Fibroblast of lung (primary cell): ENCODE results near the gene LRRC59. TPM values are rescaled to one million over a fixed set of nuclear protein-coding genes. Genes with fewer than 3 reads are reported as not detected.

Experiments used
- DNase-seq, 2 donors: peaks; one replicate each; pipeline versions ENCODE4 v3.0.0 to v3.0.0-alpha.2; 2010; ENCODE audit warnings: low read depth in 2 of 2
- H2AFZ ChIP-seq: 2 replicates; pipeline ENCODE4 v1.5.1; 2012; ENCODE audit warnings: low read length, control low read depth, inconsistent platforms
- H3K27ac ChIP-seq: 2 replicates; pipeline ENCODE4 v1.5.1; 2011; ENCODE audit warnings: low read length, control low read depth; ENCODE audit not compliant: insufficient read depth
- H3K27me3 ChIP-seq: 2 replicates; pipeline ENCODE4 v1.5.1; 2011; ENCODE audit warnings: mild to moderate bottlenecking, low read length; ENCODE audit not compliant: control insufficient read depth, insufficient read depth
- H3K36me3 ChIP-seq: 2 replicates; pipeline ENCODE4 v1.5.1; 2011; ENCODE audit warnings: low read length; ENCODE audit not compliant: control insufficient read depth, insufficient read depth
- H3K4me1 ChIP-seq: 2 replicates; pipeline ENCODE4 v1.5.1; 2011; ENCODE audit warnings: low read length; ENCODE audit not compliant: control insufficient read depth, insufficient read depth; ENCODE audit errors: extremely low read depth
- H3K4me2 ChIP-seq: 2 replicates; pipeline ENCODE4 v1.5.1; 2011; ENCODE audit warnings: low read length, control low read depth; ENCODE audit not compliant: insufficient read depth; ENCODE audit errors: extremely low read depth
- H3K4me3 ChIP-seq, 4 experiments: fragments of 200-600 bp in 1 of 4; sonication (generic) in 1 of 4; replicated peaks in 1 of 4; 2 replicates each; pipeline ENCODE4 v1.5.1; 2011 to 2016; ENCODE audit warnings: low read length in 4 of 4, low read depth in 3 of 4, mild to moderate bottlenecking in 3 of 4, control low read depth in 2 of 4, inconsistent platforms in 1 of 4, mixed read lengths in 1 of 4; ENCODE audit not compliant: insufficient read depth in 1 of 4; ENCODE audit errors: control extremely low read depth in 1 of 4
- H3K79me2 ChIP-seq: 2 replicates; pipeline ENCODE4 v1.5.1; 2012; ENCODE audit warnings: mild to moderate bottlenecking, low read length, inconsistent platforms; ENCODE audit not compliant: control insufficient read depth, insufficient read depth
- H3K9ac ChIP-seq: 2 replicates; pipeline ENCODE4 v1.5.1; 2011; ENCODE audit warnings: mild to moderate bottlenecking, low read length, control low read depth; ENCODE audit not compliant: insufficient read depth
- H3K9me3 ChIP-seq: 2 replicates; pipeline ENCODE4 v1.5.1; 2012; ENCODE audit warnings: low read depth, low read length; ENCODE audit not compliant: control insufficient read depth, insufficient read depth
- H4K20me1 ChIP-seq: 2 replicates; pipeline ENCODE4 v1.5.1; 2011; ENCODE audit warnings: low read length; ENCODE audit not compliant: control insufficient read depth, insufficient read depth; ENCODE audit errors: extremely low read depth
- EZH2 ChIP-seq: IDR thresholded peaks from 2 replicates; pipeline ENCODE4 v1.5.1; 2012; ENCODE audit warnings: low read length, control low read depth, mild to moderate bottlenecking; ENCODE audit errors: missing control alignments
- polyA plus RNA-seq, 2 donors: library from polyadenylated mRNA; depleted of rRNA in 1 of 2; stranded (reverse) in 1 of 2; unstranded in 1 of 2; fragments of >200 nt; gene quantifications; 2 replicates each; pipeline ENCODE4 v1.2.1, GENCODE V29; 2011 to 2012; ENCODE audit warnings: missing spikeins in 1 of 2
- total RNA-seq: library from RNA; depleted of rRNA; stranded (reverse); fragments of >200 nt; gene quantifications from 2 replicates; pipeline ENCODE4 v1.2.1, GENCODE V29; 2014
- TF ChIP-seq, protein P1 (sequence below), 2 donors: IDR thresholded peaks in 1 of 2; conservative IDR thresholded peaks in 1 of 2; 1 replicate in 1 of 2; 2 replicates in 1 of 2; pipeline ENCODE4 v1.5.1; 2011 to 2012; ENCODE audit warnings: low read length in 2 of 2, control low read depth in 1 of 2, inconsistent platforms in 1 of 2, low read depth in 1 of 2, mild to moderate bottlenecking in 1 of 2

Gene LRRC59
- total and polyA plus RNA-seq, 2 donors (not counting 1 experiment from before 2014, with no cell fraction given): 88.7 to 142 TPM

GRCh38 chr17:50373705-50374104, 23.6 kb downstream of the LRRC59 start:
- no peak overlapping the region for H2AFZ ChIP-seq
- TF ChIP-seq, protein P1, sequence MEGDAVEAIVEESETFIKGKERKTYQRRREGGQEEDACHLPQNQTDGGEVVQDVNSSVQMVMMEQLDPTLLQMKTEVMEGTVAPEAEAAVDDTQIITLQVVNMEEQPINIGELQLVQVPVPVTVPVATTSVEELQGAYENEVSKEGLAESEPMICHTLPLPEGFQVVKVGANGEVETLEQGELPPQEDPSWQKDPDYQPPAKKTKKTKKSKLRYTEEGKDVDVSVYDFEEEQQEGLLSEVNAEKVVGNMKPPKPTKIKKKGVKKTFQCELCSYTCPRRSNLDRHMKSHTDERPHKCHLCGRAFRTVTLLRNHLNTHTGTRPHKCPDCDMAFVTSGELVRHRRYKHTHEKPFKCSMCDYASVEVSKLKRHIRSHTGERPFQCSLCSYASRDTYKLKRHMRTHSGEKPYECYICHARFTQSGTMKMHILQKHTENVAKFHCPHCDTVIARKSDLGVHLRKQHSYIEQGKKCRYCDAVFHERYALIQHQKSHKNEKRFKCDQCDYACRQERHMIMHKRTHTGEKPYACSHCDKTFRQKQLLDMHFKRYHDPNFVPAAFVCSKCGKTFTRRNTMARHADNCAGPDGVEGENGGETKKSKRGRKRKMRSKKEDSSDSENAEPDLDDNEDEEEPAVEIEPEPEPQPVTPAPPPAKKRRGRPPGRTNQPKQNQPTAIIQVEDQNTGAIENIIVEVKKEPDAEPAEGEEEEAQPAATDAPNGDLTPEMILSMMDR (conservative IDR thresholded peaks at IDR 0.05 in 1 of 2, IDR thresholded peaks at IDR 0.05 in 1 of 2; ENCODE audit: low read depth in 1 of 2, low read length in 2 of 2): no peak
- no peak for TF ChIP-seq EZH2
- H3K4me3 ChIP-seq: peak overlapping the region; percentile 72 to 99 (median 78)
- H4K20me1 ChIP-seq: no peaks in the 10 kb centered on the region
- peak overlapping the region; percentile 92 for H3K4me2 ChIP-seq
- peaks cover 15% of the 10 kb centered on the region for H3K79me2 ChIP-seq
- H3K9me3 ChIP-seq: no peaks in the 10 kb centered on the region
- peaks cover 4% of the 10 kb centered on the region for H3K36me3 ChIP-seq
- DNase-seq: no peak
- no peaks in the 10 kb centered on the region for H3K27me3 ChIP-seq
- no peak overlapping the region for H3K9ac ChIP-seq
- peaks cover 3% of the 10 kb centered on the region for H3K4me1 ChIP-seq
- peak overlapping the region; percentile 96 for H3K27ac ChIP-seq

DNA sequence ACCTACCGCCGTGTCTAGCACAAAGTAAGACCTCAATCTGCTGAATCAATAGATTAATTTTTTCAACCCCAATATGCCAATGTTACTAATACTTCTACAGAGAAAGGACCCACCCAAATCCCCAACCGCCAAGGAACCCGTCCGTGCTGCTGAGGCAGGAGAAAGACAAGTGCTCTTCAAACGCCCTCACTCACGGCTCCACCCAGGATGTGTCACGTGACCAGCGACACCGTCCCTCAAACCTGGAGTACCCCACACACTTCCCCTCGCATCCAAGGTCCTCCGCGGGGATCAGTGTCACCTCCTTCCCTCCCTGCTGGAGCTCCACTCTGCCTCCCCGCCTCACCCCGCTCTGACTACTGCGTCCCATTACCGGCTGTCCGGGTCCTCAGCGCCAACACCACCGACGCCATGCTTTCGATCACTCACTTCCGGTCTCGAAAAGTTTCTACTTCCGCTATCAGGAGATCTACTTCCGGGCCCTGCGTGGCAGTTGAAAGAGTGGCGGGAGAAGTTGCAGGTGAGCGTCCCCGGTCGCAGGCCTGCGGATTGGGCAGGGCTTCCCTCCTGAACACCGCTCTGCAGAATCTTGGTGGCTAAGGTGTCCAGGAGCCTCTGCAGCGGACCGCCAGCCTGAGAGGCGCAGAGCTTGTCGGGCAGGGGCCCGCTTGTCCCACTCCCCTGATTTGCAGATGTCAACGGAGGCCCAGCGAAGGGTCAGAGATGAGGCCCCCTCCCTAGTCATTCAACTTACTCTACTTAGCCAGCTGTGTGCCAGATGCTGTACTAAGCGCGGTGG, 24.4 kb downstream of the LRRC59 start, which contains the start of the genes EME1 and MRPL27:
EME1 (plus strand) TSS at position 472 of the 799 bp plus-strand sequence. CDS start 1,980 bp downstream, outside the sequence.
MRPL27 (minus strand) TSS at position 427 of the 799 bp plus-strand sequence; CDS start at position 413, 14 bp downstream.
- H3K36me3 ChIP-seq: peaks cover 9% of the 10 kb centered on the region

GRCh38 chr17:50372222-50372757, 25.0 kb downstream of the LRRC59 start:
- Histone ChIP-seq H4K20me1 (no peaks in the 10 kb centered on the region), H3K27ac (peak overlapping the region; percentile 96), H2AFZ (peak overlapping the region; percentile 86), H3K4me3 (peak overlapping the region; percentile 72 to 99 (median 78)), H3K4me1 (peaks cover 3% of the 10 kb centered on the region), H3K4me2 (peak overlapping the region; percentile 84), H3K27me3 (no peaks in the 10 kb centered on the region), H3K79me2 (peaks cover 15% of the 10 kb centered on the region), H3K9ac (peak overlapping the region; percentile 81), H3K9me3 (no peaks in the 10 kb centered on the region), H3K36me3 (peaks cover 14% of the 10 kb centered on the region)
- TF ChIP-seq, protein P1 (conservative IDR thresholded peaks at IDR 0.05 in 1 of 2, IDR thresholded peaks at IDR 0.05 in 1 of 2; ENCODE audit: low read depth in 1 of 2, low read length in 2 of 2): no peak
- no peak for TF ChIP-seq EZH2
- no peak for DNase-seq

More for the DNA sequence above, 24.4 kb downstream of the LRRC59 start, which contains the start of the genes EME1 and MRPL27:
- TF ChIP-seq, protein P1 (conservative IDR thresholded peaks at IDR 0.05 in 1 of 2, IDR thresholded peaks at IDR 0.05 in 1 of 2; ENCODE audit: low read depth in 1 of 2, low read length in 2 of 2): no peak
- TF ChIP-seq EZH2: no peak
- H2AFZ ChIP-seq: peak within 1 kb of the TSS; percentile 86
- H3K79me2 ChIP-seq: peaks cover 15% of the 10 kb centered on the region
- H3K9me3 ChIP-seq: no peaks in the 10 kb centered on the region
- peak within 1 kb of the TSS; percentile 92 for H3K4me2 ChIP-seq
- H3K9ac ChIP-seq: peak within 1 kb of the TSS; percentile 81
- DNase-seq: peak; percentile 80 to 86
- H3K27me3 ChIP-seq: no peaks in the 10 kb centered on the region
- peak within 1 kb of the TSS; percentile 96 for H3K27ac ChIP-seq
- H3K4me3 ChIP-seq: peak within 1 kb of the TSS; percentile 72 to 99 (median 78)
- peaks cover 3% of the 10 kb centered on the region for H3K4me1 ChIP-seq
- H4K20me1 ChIP-seq: no peaks in the 10 kb centered on the region
